ENCODE measurements around the gene CEND1.

GRCh38 chr11:749731-750130 lies 40.2 kb downstream of the CEND1 start:
- no peak for TF ChIP-seq CTCF (IDR thresholded peaks at IDR 0.05)
- TF ChIP-seq EP300 (IDR thresholded peaks at IDR 0.05) = no peak
- TF ChIP-seq POLR2A (IDR thresholded peaks at IDR 0.05) = no peak

Measured in stomach (tissue), 4 donors.